GM20431 (cell line): ENCODE measurements around the gene ARL15.

Source experiments
- in situ Hi-C: fragments of 300-500 bp; cut with MseI, MboI; formaldehyde crosslinking; loops from one replicate; pipeline ENCODE4 v1.15.0; 2020; ENCODE audit warnings: low sequenced_read_pairs; ENCODE audit not compliant: unreplicated experiment

Gene ARL15

DNA sequence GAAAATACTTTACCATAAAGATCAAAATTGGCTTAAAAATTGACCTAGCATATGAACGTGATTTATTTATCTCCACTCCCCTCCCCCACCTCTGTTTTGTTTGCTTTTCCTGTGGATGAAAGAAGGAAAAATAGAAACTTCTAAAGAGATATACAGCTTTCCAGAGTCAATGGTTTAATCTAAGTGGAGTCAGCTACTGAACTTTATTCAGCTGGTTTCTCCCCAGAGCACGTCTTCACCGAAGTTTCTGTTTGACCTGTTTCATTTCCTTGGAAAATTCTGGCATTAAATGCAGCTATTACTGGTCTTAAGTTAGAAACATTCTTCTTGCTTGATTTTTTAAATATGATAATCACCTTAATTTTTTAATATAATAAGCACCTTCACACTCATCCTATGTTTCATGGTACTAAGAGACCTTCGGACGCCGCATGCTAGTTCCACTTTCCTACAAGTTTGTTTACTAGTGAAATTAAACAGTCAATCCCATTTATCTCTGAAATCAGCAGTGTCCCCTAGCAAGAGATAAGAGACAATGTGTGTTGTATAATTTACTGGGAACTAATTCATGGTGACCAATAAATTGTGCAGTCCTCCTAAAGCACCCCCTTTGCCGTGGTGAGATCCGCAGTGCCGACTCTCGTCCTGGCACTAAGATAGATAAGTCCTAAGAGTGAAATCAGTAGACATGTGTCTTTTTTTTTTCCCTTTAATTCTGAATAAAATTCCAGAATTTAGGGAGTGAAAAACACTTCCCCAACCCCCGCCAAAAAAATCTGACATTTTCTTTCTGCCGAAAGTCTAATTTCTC is 89.9 kb downstream of the ARL15 start:
- in situ Hi-C loops, result loop anchor here (25.0 kb wide), 1 partner anchor 733 kb away; the partner anchor contains the start of gene FST

DNA sequence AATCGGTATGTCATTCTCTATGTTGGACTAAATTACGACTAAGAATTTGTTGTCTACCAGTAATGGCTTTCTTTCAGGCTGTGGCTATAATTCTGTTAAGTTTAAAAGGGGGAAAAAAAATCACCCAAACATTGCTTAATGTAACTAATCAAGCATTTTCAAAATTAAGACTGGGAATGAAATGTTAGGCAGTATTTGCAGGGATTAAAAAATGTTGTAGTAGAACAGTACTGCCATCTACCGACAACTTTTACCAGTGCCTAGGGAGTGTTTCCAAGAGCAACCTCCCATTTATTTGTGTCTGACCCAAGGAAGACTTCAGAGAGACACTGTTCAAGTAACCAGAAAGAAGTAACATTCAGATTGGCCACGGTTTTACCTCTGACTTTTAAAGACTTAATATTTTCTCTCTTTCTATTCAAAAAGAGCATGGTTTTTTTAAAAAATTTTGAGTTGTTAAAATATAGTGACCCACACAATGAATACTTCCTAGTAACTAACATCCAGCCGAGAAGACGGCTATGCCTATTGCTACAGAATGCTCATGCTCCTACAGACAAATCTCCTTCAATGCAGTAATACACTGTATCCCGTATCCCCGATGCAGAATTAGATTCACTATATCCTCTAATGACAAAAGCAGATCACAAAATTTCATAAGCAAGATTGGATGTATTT is 92.4 kb downstream of the ARL15 start:
- in situ Hi-C loops, result loop anchor here (25.0 kb wide), 1 partner anchor 731 kb away; the partner anchor contains the start of gene FST

DNA sequence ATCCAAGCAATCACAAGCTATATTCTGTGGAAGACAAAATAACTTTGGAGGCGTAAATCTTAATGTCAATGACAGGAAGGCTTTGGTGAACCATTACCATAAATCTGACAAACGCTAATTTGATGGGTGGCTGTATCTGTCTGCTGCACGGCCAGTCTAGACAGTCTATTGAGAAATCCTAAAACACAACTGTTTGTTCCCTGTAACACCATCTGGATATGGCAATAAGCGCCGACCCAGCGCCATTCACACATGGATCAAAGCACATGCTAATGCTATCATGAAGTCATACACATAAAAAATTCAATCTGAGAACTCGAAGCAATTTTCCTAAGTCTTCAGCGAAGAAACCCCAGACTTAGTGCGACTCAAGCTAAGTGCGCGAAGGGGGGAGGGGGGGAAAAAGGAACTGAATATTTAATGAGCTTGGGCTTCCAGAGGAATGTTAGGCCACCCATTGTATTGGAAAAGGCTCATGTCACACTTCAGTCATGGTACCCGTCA is 95.1 kb downstream of the ARL15 start:
- in situ Hi-C loops, result loop anchor here (25.0 kb wide), 1 partner anchor 728 kb away; the partner anchor contains the start of gene FST

DNA sequence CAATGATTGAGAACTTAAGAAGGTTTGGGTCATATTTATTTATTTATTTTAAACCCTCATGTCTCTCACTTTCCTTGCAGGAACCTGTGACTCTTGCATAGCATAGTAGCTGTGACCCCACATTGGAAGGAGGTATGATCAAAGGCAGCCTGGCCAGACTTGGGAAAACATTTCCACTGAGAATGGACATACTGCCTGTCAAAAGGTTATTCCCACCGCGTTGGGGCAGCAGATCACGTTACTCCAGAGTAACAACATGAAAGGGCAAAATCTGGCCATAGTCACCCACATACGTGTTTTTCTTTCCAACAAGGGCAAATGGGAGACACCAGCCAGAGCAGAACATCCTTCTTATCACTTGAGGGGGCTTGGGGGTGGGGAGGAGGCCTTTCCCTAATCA is 95.7 kb downstream of the ARL15 start:
- in situ Hi-C loops, result loop anchor here (25.0 kb wide), 1 partner anchor 727 kb away; the partner anchor contains the start of gene FST

DNA sequence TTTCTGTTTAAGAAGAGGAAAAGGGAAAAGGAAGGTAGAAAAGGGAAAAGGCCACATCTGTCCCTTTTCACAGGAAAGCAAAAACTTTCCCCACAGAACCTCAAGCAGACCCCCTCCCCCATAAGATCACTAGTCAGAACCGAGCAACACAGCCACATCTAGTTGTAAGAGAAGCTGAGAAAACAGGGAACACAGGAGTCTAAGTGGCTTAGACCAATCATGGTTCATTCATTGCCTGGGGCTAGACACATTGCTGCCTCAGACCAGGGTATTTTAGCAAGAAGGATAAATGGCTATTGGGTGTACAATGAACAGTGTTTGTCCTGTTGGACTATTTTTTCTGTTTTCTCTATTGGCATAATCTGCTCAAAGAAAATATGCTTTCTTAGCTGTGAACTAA is 98.0 kb downstream of the ARL15 start:
- in situ Hi-C loops, result loop anchor here (25.0 kb wide), 1 partner anchor 725 kb away; the partner anchor contains the start of gene FST

DNA sequence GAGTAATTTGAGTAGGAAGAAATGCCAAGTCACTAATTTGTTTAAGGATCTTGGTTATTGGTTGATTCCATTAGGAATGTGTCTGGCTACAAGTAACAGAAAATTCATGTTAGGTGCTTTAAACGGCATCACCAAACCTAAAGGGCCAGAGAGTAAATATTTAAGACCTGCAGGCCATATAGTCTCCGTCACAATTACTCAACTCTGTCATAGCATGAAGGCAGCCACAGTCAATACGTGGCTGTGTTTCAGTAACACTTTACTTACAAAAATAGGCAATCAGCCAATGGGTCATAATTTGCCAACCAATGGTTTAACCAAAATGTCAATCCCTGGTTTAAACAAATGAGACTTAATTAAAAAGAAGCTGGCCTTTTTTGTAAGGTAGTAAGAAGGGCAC is 98.5 kb downstream of the ARL15 start:
- in situ Hi-C loops, result loop anchor here (25.0 kb wide), 1 partner anchor 725 kb away; the partner anchor contains the start of gene FST

DNA sequence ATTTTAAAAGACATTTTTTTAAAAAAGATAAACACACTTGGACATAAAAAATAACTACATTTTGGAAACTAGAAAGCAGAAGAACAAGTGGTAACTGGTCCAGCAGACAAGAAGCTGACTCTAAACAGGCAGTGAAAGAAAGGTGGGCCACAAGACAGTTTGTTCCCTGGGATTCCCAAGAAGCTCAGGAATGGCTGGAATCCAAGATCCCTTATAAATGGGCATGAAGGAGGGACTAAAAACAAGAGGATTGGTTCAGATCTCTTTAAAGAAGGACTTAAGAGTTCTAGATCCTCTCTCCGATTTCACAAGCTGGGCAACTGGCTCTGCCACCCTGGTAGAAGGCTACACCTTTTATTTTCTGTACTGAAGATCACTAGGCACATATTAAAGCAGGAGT is 102.8 kb downstream of the ARL15 start:
- in situ Hi-C loops, result loop anchor here (25.0 kb wide), 1 partner anchor 720 kb away; the partner anchor contains the start of gene FST

DNA sequence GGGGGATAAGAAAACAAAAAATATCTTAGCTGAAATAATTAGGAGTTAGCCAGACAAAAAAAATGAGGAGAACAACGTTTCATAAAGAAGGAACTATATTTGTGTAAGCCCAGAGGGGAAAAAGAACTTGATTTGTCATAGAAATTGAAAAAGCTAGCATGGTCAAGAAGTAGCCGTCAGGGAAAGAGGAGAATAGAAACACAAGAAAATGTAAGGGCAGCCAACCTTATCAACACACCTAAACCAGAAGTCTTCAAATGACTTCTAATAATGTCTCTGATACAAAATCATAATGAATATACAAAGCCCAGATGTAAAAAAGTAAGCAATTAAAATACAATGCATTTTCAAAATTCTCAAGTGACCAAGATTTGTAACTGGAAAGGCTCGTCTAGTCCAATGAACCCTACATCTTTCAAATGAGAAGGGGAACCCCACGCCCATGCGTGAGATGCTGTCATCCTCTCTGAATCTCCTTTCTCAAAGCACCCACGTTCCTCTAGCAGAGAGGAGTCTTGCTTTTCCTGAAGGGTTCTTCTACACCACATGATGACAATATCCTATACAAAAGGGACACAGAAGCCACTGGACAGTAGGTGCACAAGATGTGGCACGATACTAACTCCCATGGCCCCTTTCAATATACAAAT is 103.7 kb downstream of the ARL15 start:
- in situ Hi-C loops, result loop anchor here (25.0 kb wide), 1 partner anchor 719 kb away; the partner anchor contains the start of gene FST

DNA sequence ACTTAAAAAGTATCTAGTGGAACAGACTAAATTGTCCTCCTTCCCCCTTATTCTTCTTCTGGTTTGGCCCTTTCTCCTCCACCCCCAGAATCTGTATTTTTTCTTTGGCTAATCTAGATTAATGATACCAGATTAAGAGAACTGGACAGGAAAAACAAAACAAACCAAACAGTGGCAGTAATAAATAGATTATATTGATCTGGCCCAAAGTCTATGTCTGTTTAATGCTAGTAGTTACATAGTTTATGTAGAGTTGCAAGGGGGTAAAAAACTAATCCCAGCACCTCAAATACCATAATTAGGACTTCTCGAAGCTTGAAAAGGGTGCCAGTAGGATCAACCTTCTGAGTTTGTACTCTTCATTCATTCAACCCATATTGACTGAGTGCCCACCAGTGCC is 104.5 kb downstream of the ARL15 start:
- in situ Hi-C loops, result loop anchor here (25.0 kb wide), 1 partner anchor 719 kb away; the partner anchor contains the start of gene FST

DNA sequence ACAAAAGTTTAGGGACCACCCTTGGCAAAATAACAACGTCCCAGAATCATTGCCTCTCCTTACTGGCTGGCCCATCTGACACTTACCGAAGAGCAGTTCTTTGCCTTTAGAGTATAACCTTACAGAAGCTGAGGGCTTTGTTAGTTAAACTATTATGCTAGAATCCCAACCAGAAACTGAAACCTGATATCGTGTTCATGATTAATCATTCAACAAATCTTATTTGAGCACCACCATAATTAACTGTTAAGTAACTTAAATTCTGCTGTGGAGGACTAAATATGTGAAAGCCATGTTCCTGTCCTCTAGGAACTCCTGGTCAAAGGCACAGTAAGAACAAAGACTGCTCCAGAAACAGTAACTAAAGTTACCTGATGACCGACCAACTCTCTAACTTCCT is 104.9 kb downstream of the ARL15 start:
- in situ Hi-C loops, result loop anchor here (25.0 kb wide), 1 partner anchor 718 kb away; the partner anchor contains the start of gene FST

DNA sequence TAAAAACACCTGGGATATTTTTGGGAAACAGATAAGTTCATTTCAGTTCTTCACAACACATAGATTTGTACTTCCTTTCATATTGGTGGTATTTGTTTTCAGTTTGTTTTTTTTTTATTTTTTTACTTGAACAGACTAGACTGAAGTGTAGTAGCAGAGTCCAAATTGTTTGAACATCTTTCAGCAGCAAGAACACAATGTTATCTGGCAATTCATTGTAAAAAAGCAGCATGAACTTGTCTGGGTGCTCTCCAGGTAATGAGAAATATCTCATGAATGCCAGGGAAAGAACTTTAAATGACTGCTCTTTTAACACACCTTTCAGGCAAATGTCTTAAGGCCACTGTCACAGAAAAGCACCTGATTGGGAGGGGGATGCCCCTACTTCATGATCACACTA is 113.4 kb downstream of the ARL15 start:
- in situ Hi-C loops, result no loop called here

DNA sequence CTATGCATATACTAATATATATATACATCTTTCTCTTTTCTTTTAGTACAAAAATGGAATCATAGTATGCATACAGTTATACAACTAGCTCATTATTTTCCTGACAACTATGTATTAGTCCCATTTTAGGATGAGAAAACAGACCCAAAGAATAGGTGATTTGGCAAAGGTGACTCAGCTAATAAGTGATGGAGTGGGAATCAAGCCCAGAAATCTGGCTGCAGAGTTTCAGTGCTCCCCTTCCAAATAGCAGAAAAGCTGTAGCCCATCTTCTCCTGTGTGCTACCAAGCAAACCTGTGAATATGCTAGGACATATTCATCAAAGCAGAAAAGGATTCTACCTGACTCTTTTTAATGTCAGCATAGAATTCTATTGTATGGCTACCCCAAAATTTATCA is 114.7 kb downstream of the ARL15 start:
- in situ Hi-C loops, result no loop called here

DNA sequence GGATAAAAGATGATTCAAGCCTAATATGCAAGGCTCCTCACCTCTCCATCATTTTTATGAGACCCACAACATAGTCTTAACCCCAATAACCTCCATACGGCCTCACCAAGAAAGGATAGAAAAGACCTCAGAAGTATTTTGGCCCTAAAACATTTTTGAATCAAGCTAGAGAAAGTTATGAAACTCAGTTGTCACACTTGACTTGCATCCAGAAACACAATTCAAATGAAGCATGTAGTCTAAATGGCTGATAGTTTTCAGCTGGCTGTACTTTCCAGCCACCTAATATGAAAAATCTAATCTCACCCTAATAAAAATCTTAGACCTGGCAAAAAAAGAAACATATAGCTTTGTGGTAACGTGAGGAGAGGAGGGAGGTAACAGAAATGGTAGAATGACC is 116.1 kb downstream of the ARL15 start:
- in situ Hi-C loops, result no loop called here

DNA sequence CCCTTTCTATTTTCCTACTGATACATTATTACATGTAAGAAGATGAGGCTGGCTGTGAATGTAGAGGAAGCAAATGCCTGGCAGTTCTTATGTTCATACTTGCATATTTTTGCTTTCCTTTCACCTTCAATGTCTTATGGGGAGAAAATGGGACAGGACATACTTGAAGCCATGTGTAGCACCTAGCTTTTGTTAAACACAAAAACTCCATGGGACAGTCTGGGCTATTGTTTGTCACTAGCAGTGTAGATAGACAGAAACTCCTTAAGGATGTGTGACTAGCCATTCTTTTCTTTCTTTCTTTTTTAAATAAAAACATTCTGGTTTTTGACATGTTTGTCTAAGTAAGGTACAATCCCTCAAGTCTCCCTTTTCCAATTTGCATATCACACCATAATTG is 122.7 kb downstream of the ARL15 start:
- in situ Hi-C loops, result no loop called here

DNA sequence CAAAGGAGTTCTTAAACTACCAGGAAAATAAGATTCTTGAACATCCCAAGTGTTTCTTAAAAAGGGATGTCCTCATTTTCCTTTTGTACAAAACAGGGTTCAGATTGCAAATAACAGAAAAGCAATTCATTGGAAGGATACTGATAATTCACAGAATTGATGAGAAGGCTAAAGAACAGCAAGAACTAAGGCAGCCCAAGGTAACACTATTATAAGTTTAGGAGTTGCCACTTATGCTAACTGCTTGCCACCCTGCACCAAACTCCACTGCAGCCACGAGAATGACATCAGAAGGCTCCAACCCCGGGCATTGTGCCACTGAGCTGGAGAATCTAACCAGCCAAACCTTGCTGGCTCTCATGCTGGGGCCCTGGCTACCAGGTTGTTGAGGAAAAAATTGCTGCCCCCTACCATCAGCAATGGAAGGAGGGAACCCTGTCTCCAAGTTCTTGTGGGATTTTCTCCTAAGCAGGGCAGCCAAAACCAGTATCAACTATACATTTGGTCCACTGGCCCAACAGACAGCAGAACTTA is 123.4 kb downstream of the ARL15 start:
- in situ Hi-C loops, result no loop called here

DNA sequence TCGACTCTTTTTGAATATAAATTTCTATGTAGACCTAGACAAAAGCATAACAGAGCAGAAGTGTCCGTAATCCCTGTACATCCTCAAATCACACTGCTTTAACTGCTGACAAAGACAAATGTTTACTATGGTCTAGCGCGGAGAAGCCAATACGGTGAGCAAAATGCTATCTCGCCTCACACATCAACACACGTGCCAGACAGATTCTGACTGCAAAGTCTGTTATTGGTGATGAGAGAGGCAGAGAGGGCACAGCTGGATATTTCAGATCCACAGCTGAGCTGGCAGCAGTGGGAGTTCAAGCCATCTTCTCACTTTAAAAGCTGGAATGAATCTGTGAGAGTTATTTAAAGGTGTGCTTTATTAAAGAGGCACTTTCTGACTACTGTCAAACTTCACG is 124.3 kb downstream of the ARL15 start:
- in situ Hi-C loops, result no loop called here

DNA sequence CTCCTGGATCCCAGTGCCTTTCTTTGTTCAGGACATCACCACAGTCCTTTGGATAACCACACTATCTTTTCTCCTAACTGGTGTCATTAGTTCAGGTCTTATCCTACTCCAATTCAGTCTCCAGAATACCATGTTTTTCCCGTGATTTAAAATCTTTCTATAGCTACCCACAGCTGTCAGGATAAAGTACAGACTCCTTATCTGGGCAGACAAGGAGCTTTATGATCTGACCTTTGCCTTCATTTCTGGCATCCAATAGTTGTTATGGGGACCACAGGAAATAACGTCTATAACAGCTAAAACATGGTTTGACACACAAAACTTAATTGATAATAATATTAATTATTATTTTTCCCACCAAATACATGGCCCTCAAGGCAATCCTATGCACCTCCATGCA is 125.6 kb downstream of the ARL15 start:
- in situ Hi-C loops, result no loop called here

DNA sequence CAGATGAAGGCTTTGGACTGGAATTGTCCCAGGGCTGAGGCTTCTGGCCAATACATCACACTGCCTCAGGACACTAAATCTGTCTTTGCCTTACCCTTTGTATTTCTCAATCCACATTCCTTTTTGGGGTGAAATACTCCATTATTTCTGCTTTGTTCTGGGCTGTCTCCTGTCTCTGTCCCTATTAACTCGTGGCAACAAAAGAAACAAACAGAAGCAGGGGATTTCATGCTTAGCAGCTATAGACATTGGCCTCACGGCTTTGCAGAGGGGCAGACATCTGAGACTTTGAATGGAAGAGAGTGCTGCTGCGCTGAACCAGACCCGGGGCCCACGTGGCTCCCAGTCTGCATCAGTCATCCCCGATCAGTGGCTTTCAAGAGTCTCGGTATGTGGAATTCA is 129.7 kb downstream of the ARL15 start:
- in situ Hi-C loops, result no loop called here

DNA sequence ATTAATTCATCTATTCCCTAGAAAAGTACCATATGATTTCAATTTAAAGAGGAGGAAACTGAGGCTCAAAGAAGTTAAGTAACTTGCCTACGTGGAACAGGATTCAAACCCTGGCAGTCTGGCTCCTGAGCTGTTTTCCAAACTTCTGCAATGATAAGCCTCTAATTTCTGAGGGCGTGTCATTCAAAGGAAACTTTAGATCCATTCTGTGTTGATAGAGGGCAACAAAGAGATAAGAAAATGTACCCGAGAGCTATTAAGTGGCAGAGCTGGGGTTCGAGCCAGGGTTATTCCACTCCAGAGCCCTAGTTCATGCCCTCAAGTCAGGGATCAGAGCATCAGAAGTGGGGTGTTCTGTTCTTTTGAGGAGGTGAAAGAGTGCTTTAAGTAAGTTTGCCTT is 131.4 kb downstream of the ARL15 start:
- in situ Hi-C loops, result no loop called here

DNA sequence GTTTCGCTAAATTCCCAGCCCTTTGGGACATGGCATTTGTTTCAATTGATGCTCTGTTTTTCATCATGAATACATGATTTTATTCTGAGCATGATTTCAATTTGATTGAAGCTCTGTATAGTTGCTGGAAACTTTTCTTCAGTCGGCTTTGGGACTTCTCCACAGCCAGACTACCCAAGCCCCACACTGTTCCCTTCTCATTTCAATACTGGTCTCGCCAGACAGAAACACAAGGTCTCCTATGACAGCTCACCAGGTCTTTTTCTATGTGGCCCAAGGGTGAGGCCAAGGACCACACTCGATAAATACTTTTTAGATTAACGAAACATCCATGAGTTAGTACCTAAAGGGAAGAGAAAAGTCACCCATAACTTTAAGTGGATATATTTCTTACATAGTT is 132.2 kb downstream of the ARL15 start:
- in situ Hi-C loops, result no loop called here
